Breast epithelium (tissue), 4 donors: Measurements from ENCODE around the gene AKR1C2. TPM values are rescaled to one million over a fixed set of nuclear protein-coding genes. Genes with fewer than 3 reads are reported as not detected.
"Not testable (repeated sequence)": the region's sequence is repeated elsewhere in the genome, so short reads cannot be mapped to it uniquely, and the experiment has no call there.

ENCODE experiments used
- DNase-seq, 2 donors: peaks; one replicate each; pipeline ENCODE4 v3.0.0-alpha.2; 2019; ENCODE audit warnings: low spot score in 2 of 2
- H3K27ac ChIP-seq, 2 donors: fragments of 200-600 bp; sonication (generic) in 1 of 2; one replicate each; pipeline ENCODE4 v1.5.1; 2016 to 2019; ENCODE audit warnings: mild to moderate bottlenecking in 1 of 2
- H3K27me3 ChIP-seq, 2 donors: fragments of 200-600 bp; sonication (generic) in 1 of 2; one replicate each; pipeline versions ENCODE4 v1.5.1 to v1.6.0; 2017 to 2019; ENCODE audit warnings: control low read depth in 1 of 2, mild to moderate bottlenecking in 1 of 2
- H3K36me3 ChIP-seq: fragments of 200-600 bp; one replicate; pipeline ENCODE4 v1.5.1; 2019
- H3K4me1 ChIP-seq, 2 donors: fragments of 200-600 bp; sonication (generic); one replicate each; pipeline ENCODE4 v1.5.1; 2016 to 2019; ENCODE audit warnings: control low read depth in 1 of 2
- H3K4me3 ChIP-seq, 3 donors: fragments of 200-600 bp; sonication (generic); 1 replicate in 2 of 3; 2 replicates in 1 of 3; pipeline ENCODE4 v1.5.1; 2016 to 2019; ENCODE audit warnings: mild to moderate bottlenecking in 3 of 3, moderate library complexity in 2 of 3
- H3K9me3 ChIP-seq, 2 donors: fragments of 200-600 bp; sonication (generic) in 1 of 2; one replicate each; pipeline ENCODE4 v1.5.1; 2016 to 2019; ENCODE audit warnings: control low read depth in 1 of 2
- CTCF ChIP-seq, 3 donors: fragments of 450-650 bp; IDR thresholded peaks; one replicate each; pipeline ENCODE4 v1.5.1; 2016 to 2017; ENCODE audit warnings: antibody characterized with exemption in 3 of 3, mild to moderate bottlenecking in 3 of 3, moderate library complexity in 3 of 3
- POLR2AphosphoS5 ChIP-seq, 3 donors: sonication (generic); formaldehyde crosslinking; IDR thresholded peaks; one replicate each; pipeline ENCODE4 v1.6.1; 2017; ENCODE audit warnings: antibody characterized with exemption in 3 of 3
- intact Hi-C: fragments of 100-400 bp; cut with DNase I; formaldehyde crosslinking; loops from one replicate; pipeline ENCODE4 v1.15.1; 2023; ENCODE audit warnings: low total_unique reads
- total RNA-seq, 3 donors: library from RNA; depleted of rRNA; stranded (reverse); fragments of >200 nt; gene quantifications; one replicate each; pipeline ENCODE4 v1.1.0, GENCODE V29; 2016

AKR1C2 gene
- total RNA-seq, 3 donors from 2014 or later = 25.9 to 259 (median 25.9) TPM

- not testable (repeated sequence) for H3K36me3 ChIP-seq, H3K27me3 ChIP-seq, H3K9me3 ChIP-seq, DNase-seq, H3K4me1 ChIP-seq, H3K27ac ChIP-seq
- intact Hi-C loops = loop anchor here (2.0 kb wide), 1 partner anchor 53 kb away; no protein-coding TSS in a partner anchor
- peak overlapping the region in 2 of 3 donors; percentile 42 to 49 for H3K4me3 ChIP-seq
Observed at GRCh38 chr10:4963815-4964154, 39.9 kb downstream of the AKR1C2 start.

- H3K36me3 ChIP-seq, H3K4me1 ChIP-seq, H3K27me3 ChIP-seq, H3K27ac ChIP-seq, DNase-seq, intact Hi-C loops, H3K9me3 ChIP-seq: not testable (repeated sequence)
- H3K4me3 ChIP-seq = peak within 1 kb of the TSS; percentile 5 to 49 (median 42)
Observed at GRCh38 chr10:4962876-4963814, 40.5 kb downstream of the AKR1C2 start, which contains the start of gene AKR1C1. AKR1C1 (plus strand) TSS chr10:4963415; CDS start chr10:4963445, 30 bp downstream.

GRCh38 chr10:4962308-4962707 is 41.3 kb downstream of the AKR1C2 start:
- DNase-seq, H3K9me3 ChIP-seq, H3K4me1 ChIP-seq, H3K27ac ChIP-seq, H3K4me3 ChIP-seq, H3K36me3 ChIP-seq, H3K27me3 ChIP-seq, intact Hi-C loops: not testable (repeated sequence)

GRCh38 chr10:4961558-4961957 is 42.1 kb downstream of the AKR1C2 start:
- H3K36me3 ChIP-seq, intact Hi-C loops, H3K27me3 ChIP-seq, H3K9me3 ChIP-seq, DNase-seq, H3K27ac ChIP-seq, H3K4me1 ChIP-seq, H3K4me3 ChIP-seq: not testable (repeated sequence)

GRCh38 chr10:4956955-4957645 is 46.6 kb downstream of the AKR1C2 start:
- H3K4me3 ChIP-seq, H3K9me3 ChIP-seq, H3K4me1 ChIP-seq, H3K36me3 ChIP-seq, intact Hi-C loops, H3K27ac ChIP-seq, DNase-seq, H3K27me3 ChIP-seq: not testable (repeated sequence)

- H3K4me3 ChIP-seq, intact Hi-C loops, H3K36me3 ChIP-seq, H3K9me3 ChIP-seq, H3K4me1 ChIP-seq, DNase-seq, H3K27me3 ChIP-seq, H3K27ac ChIP-seq: not testable (repeated sequence)
Observed at GRCh38 chr10:4956088-4956487, 47.6 kb downstream of the AKR1C2 start.

GRCh38 chr10:4953405-4953804 is 50.3 kb downstream of the AKR1C2 start:
- Histone ChIP-seq H3K4me3 (no peak overlapping the region), H3K27me3 (no peaks in the 10 kb centered on the region), H3K9me3 (no peaks in the 10 kb centered on the region), H3K36me3 (no peaks in the 10 kb centered on the region), H3K4me1 (peaks cover 0 to 5% of the 10 kb centered on the region in 2 donors), H3K27ac (no peak overlapping the region)
- no peak for TF ChIP-seq CTCF (IDR thresholded peaks at IDR 0.05)
- TF ChIP-seq POLR2AphosphoS5 (IDR thresholded peaks at IDR 0.05) = no peak
- no peak for DNase-seq
- intact Hi-C loops = no loop called here

GRCh38 chr10:4951512-4952162 is 52.0 kb downstream of the AKR1C2 start:
- DNase-seq, H3K27me3 ChIP-seq, H3K27ac ChIP-seq, H3K4me3 ChIP-seq, H3K36me3 ChIP-seq, intact Hi-C loops, H3K9me3 ChIP-seq, H3K4me1 ChIP-seq: not testable (repeated sequence)
